GM15510 (cell line): ENCODE measurements around the gene GPR55.
A peak's percentile ranks its signal among the peaks of the same experiment; 100 is the strongest.

Source experiments
- POLR2A ChIP-seq: IDR thresholded peaks from 3 replicates; pipeline ENCODE4 v1.6.1; 2011; ENCODE audit warnings: borderline replicate concordance; ENCODE audit not compliant: insufficient read length; ENCODE audit errors: extremely low read depth

GPR55 gene

DNA sequence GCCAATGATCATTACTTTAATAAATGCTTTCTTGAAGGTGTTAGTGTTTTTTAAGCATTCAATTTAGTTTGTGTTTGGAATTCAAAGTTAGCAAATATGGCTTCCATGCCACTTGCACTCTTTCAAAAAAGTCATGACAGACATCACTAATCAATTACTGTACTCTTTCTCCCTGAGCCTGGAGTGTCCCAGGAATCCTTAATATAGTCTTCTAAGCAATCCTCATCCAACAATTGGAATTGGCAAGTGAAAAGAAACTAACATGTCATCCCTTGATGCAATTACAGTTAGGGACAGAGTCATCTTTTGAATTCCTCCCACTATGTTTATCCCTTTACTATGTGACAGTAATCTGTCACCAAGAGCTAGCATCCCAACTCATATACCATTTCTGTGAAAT, 29.7 kb upstream of the GPR55 start:
- no peak for TF ChIP-seq POLR2A

GRCh38 chr2:230953845-230954244, 28.8 kb upstream of the GPR55 start:
- peak; percentile 25 for TF ChIP-seq POLR2A

DNA sequence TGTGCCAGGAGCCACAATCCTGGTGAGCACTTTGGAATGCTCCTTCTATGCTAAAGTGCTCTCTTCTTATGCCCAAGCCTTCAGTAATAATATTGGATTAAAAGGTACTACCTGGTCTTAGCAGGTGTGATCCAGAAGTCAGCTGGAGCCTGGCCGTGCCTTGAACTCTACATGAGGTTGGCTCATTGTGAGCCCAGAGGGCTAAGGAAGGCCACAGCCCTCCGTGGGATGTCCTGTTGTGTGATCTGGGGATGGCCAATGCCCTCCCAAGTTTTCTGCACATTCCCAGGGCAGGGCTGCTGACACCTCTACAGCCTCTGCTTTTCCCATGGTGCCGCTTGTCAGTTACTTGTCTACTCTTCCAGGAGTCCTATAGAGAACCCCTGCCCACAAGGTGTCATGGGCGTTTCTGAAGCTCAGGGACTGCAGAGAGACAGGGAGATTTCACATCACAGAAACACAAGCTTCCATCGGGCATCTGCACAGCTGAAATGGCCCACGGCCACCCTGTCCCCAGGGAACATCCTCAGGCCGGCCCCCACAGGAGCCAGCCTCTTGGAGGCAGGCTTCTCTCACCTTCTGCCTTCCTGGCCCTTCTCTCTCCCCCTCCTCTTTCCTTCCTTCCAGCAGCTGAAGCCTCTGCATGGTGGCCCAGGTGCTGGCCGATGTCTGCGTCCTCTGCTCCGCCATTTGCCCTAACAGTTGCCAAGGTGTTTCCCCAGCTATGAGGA, 27.3 kb upstream of the GPR55 start:
- TF ChIP-seq POLR2A = no peak

GRCh38 chr2:230951396-230951795, 26.4 kb upstream of the GPR55 start:
- TF ChIP-seq POLR2A = no peak

DNA sequence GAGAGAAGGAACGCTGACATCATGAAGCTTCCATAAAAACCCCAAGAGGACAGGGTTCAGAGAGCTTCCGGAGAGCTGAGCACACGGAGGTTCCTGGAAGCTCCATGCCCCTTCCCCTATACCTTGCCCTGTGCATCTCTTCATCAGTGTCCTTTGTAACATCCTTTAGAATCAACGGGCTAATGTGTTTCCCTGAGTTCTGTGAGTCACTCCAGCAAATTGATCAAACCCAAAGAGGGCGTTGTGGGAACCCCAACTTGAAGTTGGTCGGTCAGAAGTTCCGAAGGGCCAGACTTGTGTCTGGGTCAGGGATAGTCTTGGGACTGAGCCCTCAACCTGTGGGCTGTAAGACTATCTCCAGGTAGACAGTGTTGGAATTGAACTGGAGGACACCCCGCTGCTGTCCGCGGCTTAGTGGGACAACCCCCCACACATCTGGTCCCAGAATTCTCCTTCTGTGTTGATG, 25.9 kb upstream of the GPR55 start:
- peak; percentile 18 for TF ChIP-seq POLR2A

- peak; percentile 26 for TF ChIP-seq POLR2A
Measured at GRCh38 chr2:230949966-230950873, 25.2 kb upstream of the GPR55 start.

DNA sequence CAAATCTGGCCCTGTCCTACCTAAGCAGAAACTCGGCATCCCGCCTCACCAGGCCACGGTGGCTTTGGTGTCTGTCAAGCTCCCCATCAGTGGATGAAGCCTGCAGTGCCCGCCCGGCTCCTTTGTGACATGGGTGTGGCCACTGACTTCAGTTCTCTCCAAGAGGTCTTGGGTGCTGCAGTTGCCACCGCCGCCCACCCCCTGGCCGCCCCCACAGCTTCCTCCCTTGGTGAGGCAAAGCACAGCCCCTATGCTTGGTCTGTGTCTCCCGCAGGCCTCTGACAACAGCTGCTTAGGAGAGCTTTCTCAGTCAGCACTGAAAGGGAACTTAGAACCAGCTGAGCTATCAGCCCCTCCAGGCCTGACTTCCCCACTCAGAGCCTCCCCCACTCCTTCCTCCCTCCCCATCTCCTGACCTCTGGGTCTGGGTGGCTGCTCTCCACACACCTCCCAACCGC, 22.9 kb upstream of the GPR55 start:
- peak; percentile 62 for TF ChIP-seq POLR2A

GRCh38 chr2:230947235-230947576, 22.2 kb upstream of the GPR55 start:
- no peak for TF ChIP-seq POLR2A

DNA sequence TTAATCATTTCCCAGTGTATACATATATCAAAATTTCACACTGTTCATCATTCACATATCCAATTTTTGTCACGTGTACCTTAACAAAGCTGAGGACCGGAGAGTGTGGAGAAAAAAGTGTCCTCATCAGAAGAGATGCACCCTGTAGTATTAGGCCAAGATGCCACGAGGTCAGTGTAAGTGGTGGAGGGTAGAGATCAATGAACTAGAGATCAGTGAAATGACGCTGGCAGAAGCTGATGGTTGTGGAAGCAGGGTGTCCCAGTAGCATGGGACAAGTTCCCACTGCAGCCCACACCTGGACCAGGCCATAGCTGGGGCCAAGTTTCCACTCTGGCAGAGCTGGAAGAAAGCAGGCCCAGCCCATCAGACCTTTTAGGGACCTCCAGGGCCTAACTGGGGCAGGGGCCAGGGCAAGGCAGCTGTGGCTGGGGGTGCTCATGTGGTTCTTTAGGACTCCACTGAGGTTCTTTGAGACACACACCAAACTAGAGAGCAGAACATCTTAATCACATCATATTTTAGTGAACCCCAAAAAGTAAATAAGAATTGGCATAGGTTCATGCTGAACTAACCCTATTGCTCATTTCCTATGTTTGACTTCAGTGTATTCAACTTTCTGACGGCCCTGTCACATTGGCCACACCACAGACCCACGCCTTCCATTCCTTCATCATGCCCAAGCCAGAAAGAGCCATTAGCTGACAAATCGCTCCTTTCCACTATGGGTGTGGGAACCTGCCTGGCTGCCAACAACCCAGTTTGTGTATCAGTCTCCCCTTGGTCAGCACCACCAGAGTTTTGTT, 21.6 kb upstream of the GPR55 start:
- TF ChIP-seq POLR2A = peak; percentile 28

- TF ChIP-seq POLR2A = peak; percentile 11
Measured at GRCh38 chr2:230944757-230945372, 19.8 kb upstream of the GPR55 start.

GRCh38 chr2:230944123-230944653, 19.1 kb upstream of the GPR55 start:
- TF ChIP-seq POLR2A = peak; percentile 68

DNA sequence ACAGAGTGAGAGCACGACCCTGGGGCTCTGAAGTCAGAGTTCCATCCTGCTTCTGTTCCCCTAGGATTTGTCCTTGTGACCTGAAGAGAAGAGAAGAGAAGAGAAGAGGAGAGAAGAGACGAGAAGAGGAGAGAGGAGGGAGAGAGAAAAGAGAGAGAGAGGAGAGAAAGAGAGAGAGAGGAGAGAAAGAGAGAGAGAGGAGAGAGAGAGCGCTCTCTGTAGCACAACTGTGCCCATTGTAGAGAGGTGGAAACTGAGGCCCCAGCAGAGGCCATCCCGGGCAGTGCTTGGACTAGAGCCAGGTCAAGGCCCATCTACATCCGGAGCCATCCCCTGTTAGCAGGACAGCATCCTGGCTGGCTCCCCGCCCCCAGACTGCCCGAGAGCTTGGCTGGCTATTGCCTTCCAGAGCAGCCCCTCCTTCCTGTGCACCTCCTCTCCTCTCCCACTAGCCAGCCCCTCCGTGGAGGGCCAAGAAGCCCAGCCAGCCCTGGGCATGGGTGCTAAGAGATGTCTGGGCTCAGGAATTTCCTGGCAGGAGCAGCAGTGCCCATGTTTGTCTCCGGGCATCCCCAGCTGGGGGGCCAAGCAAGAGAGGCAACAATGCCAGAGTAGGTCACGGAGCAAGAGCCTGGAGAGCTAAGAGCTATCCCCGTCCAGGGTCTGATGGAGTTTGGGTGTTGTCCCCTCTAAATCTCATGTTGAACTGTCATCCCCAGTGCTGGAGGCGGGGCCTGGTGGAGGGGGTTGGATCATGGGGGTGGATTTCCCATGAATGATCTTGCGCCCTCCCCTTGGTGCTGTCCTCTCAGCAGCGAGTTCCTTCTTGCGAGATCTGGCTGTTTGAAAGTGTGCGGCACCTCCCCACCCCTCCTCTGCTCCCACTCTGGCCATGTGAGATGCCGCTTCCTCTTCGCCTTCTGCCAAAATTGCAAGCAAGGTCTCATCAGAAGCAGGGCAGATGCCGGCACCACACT, 18.2 kb upstream of the GPR55 start:
- TF ChIP-seq POLR2A = peak; percentile 81

DNA sequence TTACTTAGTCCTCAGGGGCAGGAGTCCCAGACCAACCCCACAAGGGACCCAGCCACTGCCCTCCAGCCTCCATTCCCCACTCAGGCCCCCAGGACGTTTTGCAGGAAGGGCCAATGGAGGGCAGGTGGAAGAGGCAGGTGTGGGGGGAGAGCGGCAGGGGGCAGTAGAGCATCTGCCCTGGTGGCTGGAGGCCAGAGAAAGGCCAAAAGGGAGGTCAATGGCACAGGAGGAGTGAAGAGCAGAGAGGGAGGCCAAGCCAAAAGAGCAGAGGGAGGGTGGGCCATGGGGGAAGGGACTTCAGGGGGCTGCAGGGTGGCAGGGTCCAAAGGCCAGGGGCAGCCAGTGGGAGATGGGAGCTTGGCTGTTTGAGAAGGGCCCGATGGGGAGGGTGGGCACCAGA, 17.3 kb upstream of the GPR55 start:
- TF ChIP-seq POLR2A = no peak
